Muscle of leg (tissue), 11 donors: ENCODE results near the gene RIPPLY1. TPM values are rescaled to one million over a fixed set of nuclear protein-coding genes. Genes with fewer than 3 reads are reported as not detected.

Experiments used
- DNase-seq: peaks from one replicate; pipeline ENCODE4 v3.0.0; 2013
- H3K27ac ChIP-seq: one replicate; pipeline ENCODE4 v1.5.1; 2013; ENCODE audit warnings: mild to moderate bottlenecking, low read length, control low read depth
- H3K27me3 ChIP-seq: one replicate; pipeline ENCODE4 v1.6.1; 2013; ENCODE audit warnings: low read length; ENCODE audit not compliant: control insufficient read depth, insufficient read depth
- H3K36me3 ChIP-seq: one replicate; pipeline ENCODE4 v1.6.1; 2013; ENCODE audit warnings: low read length; ENCODE audit not compliant: control insufficient read depth, insufficient read depth
- H3K4me1 ChIP-seq: one replicate; pipeline ENCODE4 v1.6.1; 2013; ENCODE audit warnings: low read length; ENCODE audit not compliant: control insufficient read depth, insufficient read depth
- H3K4me3 ChIP-seq: one replicate; pipeline ENCODE4 v1.5.1; 2013; ENCODE audit warnings: low read length, control low read depth
- H3K9me3 ChIP-seq: replicated peaks from 2 replicates; pipeline ENCODE4 v1.6.1; 2013; ENCODE audit warnings: low read depth, low read length; ENCODE audit not compliant: control insufficient read depth
- WGBS: methylation state at CpG from one replicate; pipeline ENCODE4 v1.1.5; 2013; ENCODE audit warnings: missing lambda C conversion rate; ENCODE audit not compliant: insufficient coverage; 5-methylcytosine and 5-hydroxymethylcytosine counted together
- polyA plus RNA-seq, 8 donors: library from polyadenylated mRNA; unstranded; fragments of 120-200 nt; gene quantifications; one replicate each; pipeline versions ENCODE4 v1.2.1 to v1.2.3, GENCODE V29; 2013; ENCODE audit warnings: inconsistent platforms in 1 of 8, low replicate concordance in 1 of 8; ENCODE audit not compliant: insufficient read length in 8 of 8, insufficient read depth in 1 of 8
- total RNA-seq: library from RNA; stranded (reverse); fragments of 120-200 nt; gene quantifications from one replicate; pipeline ENCODE4 v1.2.4, GENCODE V29; 2013

The RIPPLY1 gene
- total and polyA plus RNA-seq, 9 donors: 0.15 to 1.4 (median 0.37) TPM; not detected in 1

GRCh38 chrX:106919932-106920452 lies 16.9 kb upstream of the RIPPLY1 start, which contains the start of gene CLDN2:
CLDN2 (plus strand) TSS chrX:106920402; CDS start chrX:106928229, 7,827 bp downstream.
- WGBS: no CpG with 5 or more reads among the region's 2 CpGs
- no peak within 1 kb of the TSS for H3K4me3 ChIP-seq
- no peaks in the 10 kb centered on the region for H3K9me3 ChIP-seq
- no peak within 1 kb of the TSS for H3K27ac ChIP-seq
- H3K4me1 ChIP-seq: no peaks in the 10 kb centered on the region
- H3K36me3 ChIP-seq: no peaks in the 10 kb centered on the region
- DNase-seq: no peak
- peaks cover 28% of the 10 kb centered on the region for H3K27me3 ChIP-seq

GRCh38 chrX:106917830-106918500 lies 14.8 kb upstream of the RIPPLY1 start:
- 63% methylated on average over 5 of the region's 6 CpGs for WGBS

GRCh38 chrX:106912864-106913263 lies 9.7 kb upstream of the RIPPLY1 start:
- Histone ChIP-seq H3K36me3 (no peaks in the 10 kb centered on the region), H3K4me3 (no peak overlapping the region), H3K27ac (no peak overlapping the region), H3K9me3 (no peaks in the 10 kb centered on the region), H3K27me3 (peaks cover 30% of the 10 kb centered on the region), H3K4me1 (no peaks in the 10 kb centered on the region)
- no CpG with 5 or more reads among the region's 2 CpGs for WGBS
- DNase-seq: no peak

More at GRCh38 chrX:106917830-106918500, 14.8 kb upstream of the RIPPLY1 start:
- Histone ChIP-seq H3K9me3 (no peaks in the 10 kb centered on the region), H3K4me1 (no peaks in the 10 kb centered on the region), H3K27ac (no peak overlapping the region), H3K4me3 (no peak overlapping the region), H3K27me3 (peaks cover 36% of the 10 kb centered on the region), H3K36me3 (no peaks in the 10 kb centered on the region)
- no peak for DNase-seq

GRCh38 chrX:106906361-106906760 lies 3.2 kb upstream of the RIPPLY1 start:
- H3K4me1 ChIP-seq: no peaks in the 10 kb centered on the region
- DNase-seq: no peak
- WGBS: 53% methylated on average over 6 of the region's 6 CpGs
- H3K4me3 ChIP-seq: no peak overlapping the region
- no peak overlapping the region for H3K27ac ChIP-seq
- no peaks in the 10 kb centered on the region for H3K36me3 ChIP-seq
- no peaks in the 10 kb centered on the region for H3K9me3 ChIP-seq
- H3K27me3 ChIP-seq: peaks cover 41% of the 10 kb centered on the region

GRCh38 chrX:106905064-106905708 lies 2.0 kb upstream of the RIPPLY1 start:
- 79% methylated on average over 4 of the region's 5 CpGs for WGBS
- Histone ChIP-seq H3K9me3 (no peaks in the 10 kb centered on the region), H3K36me3 (no peaks in the 10 kb centered on the region), H3K4me3 (no peak overlapping the region), H3K27ac (peak overlapping the region; percentile 20), H3K27me3 (peaks cover 41% of the 10 kb centered on the region), H3K4me1 (no peaks in the 10 kb centered on the region)
- DNase-seq: no peak

- Histone ChIP-seq H3K4me3 (no peak overlapping the region), H3K36me3 (no peaks in the 10 kb centered on the region), H3K4me1 (no peaks in the 10 kb centered on the region), H3K9me3 (no peaks in the 10 kb centered on the region), H3K27me3 (peaks cover 37% of the 10 kb centered on the region), H3K27ac (peak overlapping the region; percentile 53)
- WGBS: 66% methylated on average over 4 of the region's 5 CpGs
- DNase-seq: peak; percentile 36
Measured at GRCh38 chrX:106903856-106904528, 851 bp upstream of the RIPPLY1 start.

- Histone ChIP-seq H3K27ac (no peak overlapping the region), H3K27me3 (peaks cover 37% of the 10 kb centered on the region), H3K9me3 (no peaks in the 10 kb centered on the region), H3K36me3 (no peaks in the 10 kb centered on the region), H3K4me1 (no peaks in the 10 kb centered on the region), H3K4me3 (no peak overlapping the region)
- DNase-seq: no peak
- no CpG with 5 or more reads among the region's 2 CpGs for WGBS
Measured at GRCh38 chrX:106902684-106903083, 457 bp downstream of the RIPPLY1 start.

GRCh38 chrX:106901781-106902219 lies 1.3 kb downstream of the RIPPLY1 start:
- 100% methylated on average over 1 of the region's 4 CpGs for WGBS
- H3K27me3 ChIP-seq: peaks cover 37% of the 10 kb centered on the region
- DNase-seq: no peak
- H3K4me3 ChIP-seq: no peak overlapping the region
- no peaks in the 10 kb centered on the region for H3K9me3 ChIP-seq
- H3K36me3 ChIP-seq: no peaks in the 10 kb centered on the region
- no peaks in the 10 kb centered on the region for H3K4me1 ChIP-seq
- no peak overlapping the region for H3K27ac ChIP-seq

- no peaks in the 10 kb centered on the region for H3K36me3 ChIP-seq
- WGBS: 78% methylated on average over 1 of the region's 3 CpGs
- no peak for DNase-seq
- H3K4me1 ChIP-seq: no peaks in the 10 kb centered on the region
- H3K27me3 ChIP-seq: peaks cover 36% of the 10 kb centered on the region
- no peak overlapping the region for H3K27ac ChIP-seq
- H3K9me3 ChIP-seq: no peaks in the 10 kb centered on the region
- no peak overlapping the region for H3K4me3 ChIP-seq
Measured at GRCh38 chrX:106901341-106901740, 1.8 kb downstream of the RIPPLY1 start.

- no CpG with 5 or more reads among the region's 1 CpG for WGBS
- Histone ChIP-seq H3K27ac (no peak overlapping the region), H3K9me3 (no peaks in the 10 kb centered on the region), H3K4me1 (no peaks in the 10 kb centered on the region), H3K36me3 (no peaks in the 10 kb centered on the region), H3K27me3 (peaks cover 30% of the 10 kb centered on the region), H3K4me3 (no peak overlapping the region)
- DNase-seq: no peak
Measured at GRCh38 chrX:106899841-106900240, 3.3 kb downstream of the RIPPLY1 start.
